Measurements from ENCODE around the gene USP46.

Gene USP46

GRCh38 chr4:52576961-52577623 is 82.0 kb downstream of the USP46 start:
- TF ChIP-seq ZFX (IDR thresholded peaks at IDR 0.05) = no peak
- no peak for TF ChIP-seq CTCF (conservative IDR thresholded peaks at IDR 0.05)
- H3K27ac ChIP-seq = no peak overlapping the region

DNA sequence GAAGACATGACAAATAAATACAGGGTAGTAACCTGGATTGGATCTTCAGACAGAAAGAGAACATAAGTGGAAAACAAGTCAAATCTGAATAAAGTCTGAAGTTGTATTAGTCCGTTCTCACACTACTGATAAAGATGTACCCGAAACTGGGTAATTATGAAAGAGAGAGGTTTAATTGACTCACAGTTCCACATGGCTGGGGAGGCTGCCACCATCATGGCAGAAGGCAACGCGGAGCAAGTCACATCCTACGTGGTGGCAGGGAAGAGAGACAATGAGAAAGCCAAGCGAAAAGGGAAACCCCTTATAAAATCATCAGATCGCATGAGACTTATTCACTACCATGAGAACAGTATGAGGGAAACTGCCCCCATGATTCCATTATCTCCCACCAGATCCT is 82.8 kb downstream of the USP46 start:
- TF ChIP-seq ZFX (IDR thresholded peaks at IDR 0.05) = no peak
- no peak for TF ChIP-seq CTCF (conservative IDR thresholded peaks at IDR 0.05)
- no peak overlapping the region for H3K27ac ChIP-seq

DNA sequence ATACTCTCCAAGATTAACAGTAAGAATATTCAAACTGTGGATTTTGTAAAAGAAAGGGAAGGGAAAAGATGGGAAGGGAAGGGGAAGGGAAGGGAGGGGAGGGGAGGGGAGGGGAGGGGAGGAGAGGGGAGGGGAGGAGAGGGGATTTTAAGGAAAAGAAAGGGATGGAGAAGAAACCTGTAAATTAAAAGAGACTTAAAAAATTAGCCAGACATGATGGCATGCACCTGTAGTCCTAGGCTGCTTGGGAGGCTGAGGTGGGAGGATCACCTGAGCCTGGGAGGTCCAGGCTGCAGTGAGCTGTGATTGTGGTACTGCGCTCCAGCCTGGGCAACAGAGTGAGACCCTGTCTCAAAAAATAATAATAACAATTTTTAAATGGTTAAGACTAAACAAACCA is 83.7 kb downstream of the USP46 start:
- H3K27ac ChIP-seq = no peak overlapping the region
- TF ChIP-seq ZFX (IDR thresholded peaks at IDR 0.05) = no peak
- TF ChIP-seq CTCF (conservative IDR thresholded peaks at IDR 0.05) = no peak

GRCh38 chr4:52574036-52574435 is 85.1 kb downstream of the USP46 start:
- H3K27ac ChIP-seq = no peak overlapping the region
- TF ChIP-seq ZFX (IDR thresholded peaks at IDR 0.05) (no peak), CTCF (conservative IDR thresholded peaks at IDR 0.05) (no peak)

DNA sequence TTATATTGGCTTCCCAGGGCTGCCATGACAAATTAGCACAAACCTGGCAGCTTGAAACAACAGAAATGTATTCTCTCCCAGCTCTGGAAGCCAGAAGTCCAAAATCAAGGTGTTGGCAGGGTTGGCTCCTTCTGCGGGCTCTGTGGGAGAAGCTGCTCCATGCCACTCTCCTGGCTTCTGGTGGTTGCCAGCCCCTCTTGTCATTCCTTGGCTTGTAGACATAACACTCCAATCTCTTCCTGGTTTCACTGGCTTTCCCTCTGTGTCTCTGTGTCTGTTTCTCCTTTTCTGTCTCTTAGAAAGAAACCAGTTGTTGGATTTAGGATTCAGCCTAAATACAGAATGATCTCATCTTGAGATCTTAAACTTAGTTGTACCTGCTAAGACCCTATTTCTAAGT is 85.5 kb downstream of the USP46 start:
- H3K27ac ChIP-seq = no peak overlapping the region

DNA sequence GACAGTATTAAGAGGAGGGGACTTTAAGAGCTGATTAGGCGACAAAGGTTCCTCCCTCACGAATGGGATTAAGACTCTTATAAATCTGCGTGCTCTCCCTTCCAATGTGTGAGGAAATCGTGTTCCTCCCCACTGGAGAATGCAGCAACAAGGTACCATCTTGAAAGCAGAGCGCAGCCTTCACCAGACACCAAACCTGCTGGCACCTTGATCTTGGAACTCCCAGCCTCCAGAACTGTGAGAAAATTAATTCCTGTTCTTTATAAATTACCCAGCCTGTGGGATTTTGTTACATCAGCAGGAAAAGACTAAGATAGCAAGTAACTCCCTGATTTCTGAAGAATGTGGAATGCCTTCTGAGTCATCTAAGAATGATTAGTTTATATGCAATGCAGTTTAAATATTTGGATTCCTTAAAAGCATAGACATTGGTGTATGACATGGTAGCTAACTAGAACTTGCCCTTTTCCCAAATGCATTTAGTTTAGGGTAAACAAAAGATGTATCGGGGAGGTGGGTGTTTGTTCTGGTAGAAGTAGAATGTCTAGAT is 86.1 kb downstream of the USP46 start:
- TF ChIP-seq ZFX (IDR thresholded peaks at IDR 0.05) = no peak
- TF ChIP-seq CTCF (conservative IDR thresholded peaks at IDR 0.05) = no peak
- H3K27ac ChIP-seq = no peak overlapping the region

More for the DNA sequence above, 85.5 kb downstream of the USP46 start:
- no peak for TF ChIP-seq CTCF (conservative IDR thresholded peaks at IDR 0.05)
- no peak for TF ChIP-seq ZFX (IDR thresholded peaks at IDR 0.05)

- TF ChIP-seq ZFX (IDR thresholded peaks at IDR 0.05) = no peak
- TF ChIP-seq CTCF (conservative IDR thresholded peaks at IDR 0.05) = no peak
- no peak overlapping the region for H3K27ac ChIP-seq
Observed at GRCh38 chr4:52568351-52568750, 90.8 kb downstream of the USP46 start.
